Stimulated activated CD8-positive, alpha-beta memory T cell treated with anti-CD3 and anti-CD28 coated beads, Interleukin-15, amount 100 ng/mL, for 48 hours (primary cell): ENCODE results near the gene SFT2D3.

ENCODE experiments used
- DNase-seq, 2 donors: peaks; one replicate each; pipeline ENCODE4 v3.0.0-alpha.2; 2020; ENCODE audit warnings: low read depth in 2 of 2

Gene SFT2D3

GRCh38 chr2:127707890-127708648 is 6.8 kb downstream of the SFT2D3 start:
- no peak for DNase-seq

- no peak for DNase-seq
These were observed 8.0 kb downstream of the SFT2D3 start for GRCh38 chr2:127709336-127709735.

GRCh38 chr2:127712999-127713398 is 11.7 kb downstream of the SFT2D3 start:
- DNase-seq = no peak

GRCh38 chr2:127713562-127713961 is 12.3 kb downstream of the SFT2D3 start:
- no peak for DNase-seq

GRCh38 chr2:127715778-127716449 is 14.6 kb downstream of the SFT2D3 start:
- DNase-seq = no peak

GRCh38 chr2:127718271-127718670 is 17.0 kb downstream of the SFT2D3 start:
- DNase-seq = no peak

- no peak for DNase-seq
These were observed 18.3 kb downstream of the SFT2D3 start for GRCh38 chr2:127719301-127720218.

- DNase-seq = no peak
These were observed 20.1 kb downstream of the SFT2D3 start for GRCh38 chr2:127721311-127721977.

- no peak for DNase-seq
These were observed 20.7 kb downstream of the SFT2D3 start for GRCh38 chr2:127721978-127722355.

- DNase-seq = no peak
These were observed 21.5 kb downstream of the SFT2D3 start for GRCh38 chr2:127722807-127723206.

- no peak for DNase-seq
These were observed 25.0 kb downstream of the SFT2D3 start for GRCh38 chr2:127726158-127726880.

GRCh38 chr2:127733113-127733815 is 32.0 kb downstream of the SFT2D3 start:
- DNase-seq = no peak

- DNase-seq = no peak
These were observed 32.7 kb downstream of the SFT2D3 start for GRCh38 chr2:127733816-127734537.

- no peak for DNase-seq
These were observed 33.7 kb downstream of the SFT2D3 start for GRCh38 chr2:127735044-127735443.

GRCh38 chr2:127735537-127736399 is 34.5 kb downstream of the SFT2D3 start:
- no peak for DNase-seq

GRCh38 chr2:127737892-127738291 is 36.6 kb downstream of the SFT2D3 start:
- no peak for DNase-seq

- no peak for DNase-seq
These were observed 38.5 kb downstream of the SFT2D3 start for GRCh38 chr2:127739800-127740199.

GRCh38 chr2:127740665-127741288 is 39.5 kb downstream of the SFT2D3 start:
- DNase-seq = no peak
